Measurements from ENCODE around the gene EIF4G3. TPM values are rescaled to one million over a fixed set of nuclear protein-coding genes. Genes with fewer than 3 reads are reported as not detected.

The EIF4G3 gene
- total and polyA plus RNA-seq, 9 of the 15 experiments (the other 6 are each of a cell fraction or from before 2014, with no cell fraction given), result 6.7 to 40.5 (median 32.1) TPM

- TF ChIP-seq ZHX1 (conservative IDR thresholded peaks at IDR 0.05; ENCODE audit: low read length) (no peak), C11orf30 (IDR thresholded peaks at IDR 0.05; ENCODE audit: low read depth) (no peak), HMG20A (CRISPR knock-in tag; conservative IDR thresholded peaks at IDR 0.05) (no peak), FOXP1 (CRISPR knock-in tag; IDR thresholded peaks at IDR 0.05) (no peak), PHF21A (IDR thresholded peaks at IDR 0.05; ENCODE audit: borderline replicate concordance, low read depth) (no peak), ATF3 (IDR thresholded peaks at IDR 0.05) (peak; percentile 80), ATF3 (CRISPR knock-in tag; conservative IDR thresholded peaks at IDR 0.05) (no peak), CEBPG (CRISPR knock-in tag; IDR thresholded peaks at IDR 0.05) (no peak), CEBPG (tag; conservative IDR thresholded peaks at IDR 0.05 in 1 of 2, IDR thresholded peaks at IDR 0.05 in 1 of 2) (peak; percentile 79 to 84)
Observed at GRCh38 chr1:21100481-21100921, 76.2 kb downstream of the EIF4G3 start (continued).

All from K562 (cell line).